Right lobe of liver (tissue), 6 donors: Measurements from ENCODE around the gene COL16A1. TPM values are rescaled to one million over a fixed set of nuclear protein-coding genes. Genes with fewer than 3 reads are reported as not detected.

ENCODE experiments used
- ATAC-seq, 4 donors: fragments of 200-7000 bp; cut with Tn5 transposase; one replicate each; pipeline ENCODE4 v1.9.1; 2020; ENCODE audit warnings: mild to moderate bottlenecking in 4 of 4, moderate library complexity in 4 of 4
- DNase-seq, 3 donors: peaks; one replicate each; pipeline ENCODE4 v3.0.0-alpha.2; 2020
- H3K27ac ChIP-seq, 3 donors: fragments of 200-600 bp; one replicate each; pipeline ENCODE4 v1.8.0; 2022
- H3K27me3 ChIP-seq, 2 donors: fragments of 200-600 bp; one replicate each; pipeline ENCODE4 v1.8.0; 2022
- H3K36me3 ChIP-seq, 4 donors: fragments of 200-600 bp; sonication (generic) in 1 of 4; one replicate each; pipeline versions ENCODE4 v1.5.1 to v1.8.0; 2017 to 2022; ENCODE audit warnings: control low read depth in 1 of 4
- H3K4me1 ChIP-seq, 4 donors: fragments of 200-600 bp; sonication (generic) in 1 of 4; one replicate each; pipeline versions ENCODE4 v1.5.1 to v1.8.0; 2017 to 2022; ENCODE audit warnings: control low read depth in 1 of 4
- H3K4me3 ChIP-seq, 3 donors: fragments of 200-600 bp; one replicate each; pipeline ENCODE4 v1.8.0; 2022
- H3K9me3 ChIP-seq, 4 donors: fragments of 200-600 bp; sonication (generic) in 1 of 4; one replicate each; pipeline versions ENCODE4 v1.5.1 to v1.8.0; 2017 to 2022; ENCODE audit warnings: control low read depth in 1 of 4
- POLR2A ChIP-seq: fragments of 450-650 bp; IDR thresholded peaks from one replicate; pipeline ENCODE4 v1.6.1; 2017; ENCODE audit warnings: antibody characterized with exemption, mild to moderate bottlenecking
- WGBS: methylation state at CpG from one replicate; pipeline ENCODE4 v1.1.6; 2018; ENCODE audit warnings: low coverage, low lambda C conversion rate; ENCODE audit not compliant: insufficient coverage; ENCODE audit errors: missing lambda C conversion rate; 5-methylcytosine and 5-hydroxymethylcytosine counted together
- intact Hi-C, 2 donors: fragments of 100-400 bp; cut with DNase I; formaldehyde crosslinking; loops; one replicate each; pipeline versions ENCODE4 v1.11.2 to v1.14.1; 2022
- total RNA-seq, 6 experiments: library from RNA; depleted of rRNA in 2 of 6; stranded (reverse); fragments of >200 nt in 2 of 6; fragmentation: NEBNext Ultra II Directional in 3 of 6; extraction: Animal tissue kit (Norgen Biotek cat#: 25700) in 3 of 6; gene quantifications; one replicate each; pipeline versions ENCODE4 v1.1.0 to v1.2.4, GENCODE V29; 2016 to 2023
- TF ChIP-seq, protein P1 (sequence below), 4 donors: fragments of 200-600 bp in 3 of 4; fragments of 450-650 bp in 1 of 4; IDR thresholded peaks; one replicate each; pipeline versions ENCODE4 v1.5.1 to v1.8.0; 2016 to 2022; ENCODE audit warnings: antibody characterized with exemption in 4 of 4, mild to moderate bottlenecking in 2 of 4
- donor health status: DM: no; HTN: yes; CAD: no.
- donor health status: DM: no; HTN: no; CAD: no.
- donor health status: DM: no; HTN: no; CAD: no.
- donor health status: DM: no; HTN: yes; CAD: no.
- donor health status: DM: no; HTN: yes; CAD: no.

COL16A1 gene
- total RNA-seq, 6 experiments from 2014 or later: 0.73 to 3.5 (median 1.9) TPM

DNA sequence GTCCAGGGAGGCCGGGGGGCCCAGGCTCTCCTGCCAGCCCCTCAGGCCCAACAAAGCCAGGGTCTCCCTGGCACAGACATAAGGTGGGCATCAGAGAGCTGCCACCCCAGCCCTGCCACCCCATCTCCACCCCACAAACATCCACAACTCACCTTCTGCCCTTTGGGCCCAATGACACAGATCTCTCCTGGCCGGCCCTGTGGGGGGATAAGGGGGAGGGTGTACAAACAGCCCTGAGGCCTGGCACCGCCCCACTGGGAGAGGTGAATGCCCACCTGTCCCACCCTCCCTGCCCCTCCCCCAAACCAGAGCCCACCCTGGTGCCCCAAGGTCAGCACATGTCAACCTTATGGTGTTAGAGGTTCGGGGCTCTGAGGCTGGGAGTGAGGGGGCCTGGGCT lies 12.4 kb downstream of the COL16A1 start:
- H3K27me3 ChIP-seq: no peaks in the 10 kb centered on the region
- no peaks in the 10 kb centered on the region for H3K4me1 ChIP-seq
- TF ChIP-seq, protein P1, sequence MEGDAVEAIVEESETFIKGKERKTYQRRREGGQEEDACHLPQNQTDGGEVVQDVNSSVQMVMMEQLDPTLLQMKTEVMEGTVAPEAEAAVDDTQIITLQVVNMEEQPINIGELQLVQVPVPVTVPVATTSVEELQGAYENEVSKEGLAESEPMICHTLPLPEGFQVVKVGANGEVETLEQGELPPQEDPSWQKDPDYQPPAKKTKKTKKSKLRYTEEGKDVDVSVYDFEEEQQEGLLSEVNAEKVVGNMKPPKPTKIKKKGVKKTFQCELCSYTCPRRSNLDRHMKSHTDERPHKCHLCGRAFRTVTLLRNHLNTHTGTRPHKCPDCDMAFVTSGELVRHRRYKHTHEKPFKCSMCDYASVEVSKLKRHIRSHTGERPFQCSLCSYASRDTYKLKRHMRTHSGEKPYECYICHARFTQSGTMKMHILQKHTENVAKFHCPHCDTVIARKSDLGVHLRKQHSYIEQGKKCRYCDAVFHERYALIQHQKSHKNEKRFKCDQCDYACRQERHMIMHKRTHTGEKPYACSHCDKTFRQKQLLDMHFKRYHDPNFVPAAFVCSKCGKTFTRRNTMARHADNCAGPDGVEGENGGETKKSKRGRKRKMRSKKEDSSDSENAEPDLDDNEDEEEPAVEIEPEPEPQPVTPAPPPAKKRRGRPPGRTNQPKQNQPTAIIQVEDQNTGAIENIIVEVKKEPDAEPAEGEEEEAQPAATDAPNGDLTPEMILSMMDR (IDR thresholded peaks at IDR 0.05): no peak
- H3K27ac ChIP-seq: no peak overlapping the region
- no peaks in the 10 kb centered on the region for H3K36me3 ChIP-seq
- DNase-seq (no peak), ATAC-seq (no peak)
- no CpG with 5 or more reads among the region's 4 CpGs for WGBS
- H3K4me3 ChIP-seq: no peak overlapping the region
- H3K9me3 ChIP-seq: no peaks in the 10 kb centered on the region
- intact Hi-C loops: no loop called here

DNA sequence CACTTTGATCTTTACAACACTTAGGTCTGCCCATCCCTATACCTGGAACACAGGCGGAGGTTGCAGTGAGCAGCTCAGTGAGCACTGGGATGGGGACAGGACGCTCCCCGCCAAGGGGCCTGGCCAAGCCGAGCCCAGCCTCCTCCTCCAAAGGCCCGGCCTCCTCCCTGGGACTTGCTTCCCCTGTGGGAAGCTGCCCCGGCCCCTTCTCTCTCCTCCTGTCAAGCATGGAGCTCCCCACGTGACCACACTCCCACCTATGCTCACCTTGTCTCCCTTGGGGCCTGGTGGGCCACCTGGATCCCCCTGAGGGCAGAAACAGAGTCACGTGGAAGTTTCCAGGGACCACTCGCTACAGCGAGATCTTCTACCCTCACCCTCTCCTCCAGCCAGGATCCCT lies 12.9 kb downstream of the COL16A1 start:
- 88% methylated on average over 3 of the region's 10 CpGs for WGBS
- Histone ChIP-seq H3K4me3 (no peak overlapping the region), H3K27me3 (no peaks in the 10 kb centered on the region), H3K4me1 (no peaks in the 10 kb centered on the region), H3K9me3 (no peaks in the 10 kb centered on the region), H3K36me3 (no peaks in the 10 kb centered on the region), H3K27ac (no peak overlapping the region)
- ATAC-seq: no peak
- no peak for DNase-seq
- intact Hi-C loops: no loop called here
- TF ChIP-seq, protein P1 (IDR thresholded peaks at IDR 0.05): no peak
- no peak for TF ChIP-seq POLR2A

DNA sequence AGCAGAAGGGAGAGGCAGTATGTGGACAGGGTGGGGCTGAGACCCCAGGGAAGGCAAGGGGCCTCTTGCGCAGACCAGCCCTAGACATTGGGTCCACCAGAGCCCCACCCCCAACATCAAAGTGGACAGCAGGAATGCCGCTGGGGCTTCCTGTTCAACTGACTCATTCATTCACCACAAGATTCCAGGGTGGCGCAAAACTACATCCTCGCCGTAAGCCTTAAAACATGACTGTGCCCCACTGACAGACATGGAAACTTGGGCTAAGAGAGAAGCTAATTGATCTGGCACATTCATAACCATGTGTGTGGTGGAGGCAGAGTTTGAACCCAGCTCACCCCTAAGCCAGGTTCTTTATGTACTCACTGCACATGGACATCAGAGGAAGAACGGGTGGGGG lies 14.0 kb downstream of the COL16A1 start:
- H3K36me3 ChIP-seq: no peaks in the 10 kb centered on the region
- H3K4me1 ChIP-seq: no peaks in the 10 kb centered on the region
- ATAC-seq (no peak), DNase-seq (no peak)
- H3K27me3 ChIP-seq: no peaks in the 10 kb centered on the region
- no peak overlapping the region for H3K4me3 ChIP-seq
- H3K9me3 ChIP-seq: no peaks in the 10 kb centered on the region
- H3K27ac ChIP-seq: no peak overlapping the region
- intact Hi-C loops: no loop called here
- TF ChIP-seq, protein P1 (IDR thresholded peaks at IDR 0.05): no peak
- no peak for TF ChIP-seq POLR2A
- WGBS: 57% methylated on average over 2 of the region's 6 CpGs

DNA sequence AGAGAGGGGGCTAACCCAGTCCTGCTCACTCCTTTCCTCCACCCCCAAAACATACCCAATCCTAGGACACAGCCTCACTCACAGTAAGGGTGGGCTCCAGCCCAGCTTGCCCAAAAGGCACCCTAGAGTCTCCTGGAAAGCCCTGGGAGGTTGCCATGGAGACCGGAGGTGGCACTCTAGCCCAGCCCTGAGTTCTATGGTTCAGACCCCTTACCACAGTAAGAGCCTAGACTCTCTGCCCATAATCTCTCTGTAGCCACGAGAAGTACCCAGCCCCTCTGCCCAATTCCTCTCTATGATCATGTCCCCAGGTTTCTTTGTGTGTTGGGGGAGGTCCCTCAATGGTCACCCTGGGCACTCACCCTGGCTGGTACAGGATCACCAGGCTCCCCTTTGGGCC lies 14.4 kb downstream of the COL16A1 start:
- H3K36me3 ChIP-seq: no peaks in the 10 kb centered on the region
- no peaks in the 10 kb centered on the region for H3K4me1 ChIP-seq
- TF ChIP-seq POLR2A: no peak
- TF ChIP-seq, protein P1 (IDR thresholded peaks at IDR 0.05): no peak
- H3K27ac ChIP-seq: no peak overlapping the region
- ATAC-seq: no peak
- no peaks in the 10 kb centered on the region for H3K27me3 ChIP-seq
- no peaks in the 10 kb centered on the region for H3K9me3 ChIP-seq
- no peak for DNase-seq
- intact Hi-C loops: no loop called here
- WGBS: no CpG with 5 or more reads among the region's 2 CpGs
- no peak overlapping the region for H3K4me3 ChIP-seq

DNA sequence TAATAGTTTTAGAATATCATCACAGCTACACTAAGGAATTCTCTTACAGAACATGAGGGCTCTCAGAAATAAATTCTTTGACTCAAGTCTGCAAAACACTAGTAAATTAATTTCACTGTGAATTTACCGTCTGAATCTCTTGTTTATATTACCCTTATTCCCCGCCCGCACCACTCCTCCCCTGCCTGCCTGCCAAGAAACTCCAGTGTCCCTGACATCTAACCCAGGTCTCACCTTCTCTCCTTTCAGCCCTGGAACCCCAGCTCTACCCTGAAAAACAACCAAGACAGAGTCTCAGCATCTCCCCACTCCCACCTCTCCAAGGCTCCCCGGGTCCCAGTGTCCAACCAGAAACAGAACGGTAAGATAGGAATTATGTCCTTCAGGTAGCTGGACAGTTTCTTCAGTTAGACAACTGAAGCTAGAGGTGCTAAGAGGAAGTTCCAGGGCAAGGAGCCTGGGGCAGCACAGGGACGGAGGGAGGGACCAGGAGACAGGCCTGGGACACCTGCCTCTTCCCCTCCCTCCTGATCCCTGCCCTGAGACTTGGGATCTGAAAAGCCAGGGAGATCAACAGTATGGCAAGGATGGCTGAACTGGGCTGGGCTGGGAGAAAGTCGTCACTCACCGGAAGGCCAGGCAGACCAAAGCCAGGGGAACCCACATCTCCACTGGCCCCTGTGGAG lies 15.4 kb downstream of the COL16A1 start:
- H3K27ac ChIP-seq: no peak overlapping the region
- TF ChIP-seq, protein P1 (IDR thresholded peaks at IDR 0.05): no peak
- no peak for TF ChIP-seq POLR2A
- H3K4me1 ChIP-seq: no peaks in the 10 kb centered on the region
- intact Hi-C loops: no loop called here
- DNase-seq: no peak
- WGBS: 61% methylated on average over 6 of the region's 8 CpGs
- H3K9me3 ChIP-seq: no peaks in the 10 kb centered on the region
- H3K36me3 ChIP-seq: no peaks in the 10 kb centered on the region
- no peak for ATAC-seq
- H3K27me3 ChIP-seq: no peaks in the 10 kb centered on the region
- H3K4me3 ChIP-seq: no peak overlapping the region
